ENCODE measurements around the gene FRMD1.

FRMD1 gene

GRCh38 chr6:168070804-168071203 lies 8.2 kb downstream of the FRMD1 start:
- Histone ChIP-seq H3K4me3 (ENCODE audit: severe bottlenecking) (no peak overlapping the region), H3K9me3 (ENCODE audit: severe bottlenecking) (no peaks in the 10 kb centered on the region), H3K27ac (ENCODE audit: poor library complexity, severe bottlenecking) (no peak overlapping the region), H3K27me3 (ENCODE audit: insufficient read depth, poor library complexity, severe bottlenecking) (no peaks in the 10 kb centered on the region), H3K36me3 (ENCODE audit: low read depth) (no peaks in the 10 kb centered on the region), H3K4me1 (ENCODE audit: insufficient read depth, poor library complexity, severe bottlenecking) (no peaks in the 10 kb centered on the region)
- TF ChIP-seq CTCF (IDR thresholded peaks at IDR 0.05; ENCODE audit: poor library complexity, severe bottlenecking): no peak
- ATAC-seq (ENCODE audit: low read depth) (no peak; the same call in 2 of the 3 replicates), DNase-seq (ENCODE audit: low spot score) (no peak)

DNA sequence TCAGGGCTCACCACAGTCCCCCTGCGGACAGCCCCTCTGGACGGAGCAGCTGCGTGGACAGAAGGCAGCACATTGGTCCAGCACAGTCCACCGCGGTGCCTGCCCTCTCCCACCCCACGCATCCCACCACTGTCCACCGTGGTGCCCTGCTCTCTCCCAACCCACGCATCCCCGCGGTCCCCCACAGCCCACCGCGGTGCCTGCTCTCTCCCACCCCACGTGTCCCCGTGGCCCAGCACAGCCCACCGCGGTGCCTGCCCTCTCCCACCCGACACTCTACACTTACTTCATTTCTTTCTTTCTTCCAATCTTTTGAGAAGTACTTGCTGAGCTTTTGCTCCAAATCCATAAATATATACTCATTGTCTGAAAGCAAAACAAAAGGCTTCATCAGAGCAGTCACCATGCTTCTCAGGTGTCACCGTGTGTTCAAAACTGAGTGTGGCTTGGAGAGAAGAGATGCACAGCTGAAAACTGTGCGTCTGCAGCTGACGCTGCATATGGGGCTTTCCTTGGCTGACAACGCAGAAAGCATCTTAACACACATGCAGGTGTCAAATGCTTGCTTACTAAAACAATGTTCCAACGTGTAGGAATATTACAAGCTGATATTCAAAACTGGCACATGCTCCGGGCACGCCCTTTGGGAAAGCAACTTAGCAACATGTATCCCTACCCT lies 11.8 kb downstream of the FRMD1 start:
- Histone ChIP-seq H3K9me3 (ENCODE audit: severe bottlenecking) (no peaks in the 10 kb centered on the region), H3K36me3 (ENCODE audit: low read depth) (no peaks in the 10 kb centered on the region), H3K27me3 (ENCODE audit: insufficient read depth, poor library complexity, severe bottlenecking) (no peaks in the 10 kb centered on the region), H3K4me1 (ENCODE audit: insufficient read depth, poor library complexity, severe bottlenecking) (no peaks in the 10 kb centered on the region), H3K4me3 (ENCODE audit: severe bottlenecking) (no peak overlapping the region), H3K27ac (ENCODE audit: poor library complexity, severe bottlenecking) (no peak overlapping the region)
- no peak for DNase-seq (ENCODE audit: low spot score)
- ATAC-seq (ENCODE audit: low read depth): no peak
- TF ChIP-seq CTCF (IDR thresholded peaks at IDR 0.05; ENCODE audit: poor library complexity, severe bottlenecking): no peak

- Histone ChIP-seq H3K27me3 (ENCODE audit: insufficient read depth, poor library complexity, severe bottlenecking) (no peaks in the 10 kb centered on the region), H3K27ac (ENCODE audit: poor library complexity, severe bottlenecking) (no peak overlapping the region), H3K36me3 (ENCODE audit: low read depth) (no peaks in the 10 kb centered on the region), H3K4me1 (ENCODE audit: insufficient read depth, poor library complexity, severe bottlenecking) (no peaks in the 10 kb centered on the region), H3K4me3 (ENCODE audit: severe bottlenecking) (no peak overlapping the region), H3K9me3 (ENCODE audit: severe bottlenecking) (no peaks in the 10 kb centered on the region)
- DNase-seq (ENCODE audit: low spot score): no peak
- no peak for TF ChIP-seq CTCF (IDR thresholded peaks at IDR 0.05; ENCODE audit: poor library complexity, severe bottlenecking)
- no peak for ATAC-seq (ENCODE audit: low read depth)
Measured at GRCh38 chr6:168064226-168064807, 14.7 kb downstream of the FRMD1 start.

DNA sequence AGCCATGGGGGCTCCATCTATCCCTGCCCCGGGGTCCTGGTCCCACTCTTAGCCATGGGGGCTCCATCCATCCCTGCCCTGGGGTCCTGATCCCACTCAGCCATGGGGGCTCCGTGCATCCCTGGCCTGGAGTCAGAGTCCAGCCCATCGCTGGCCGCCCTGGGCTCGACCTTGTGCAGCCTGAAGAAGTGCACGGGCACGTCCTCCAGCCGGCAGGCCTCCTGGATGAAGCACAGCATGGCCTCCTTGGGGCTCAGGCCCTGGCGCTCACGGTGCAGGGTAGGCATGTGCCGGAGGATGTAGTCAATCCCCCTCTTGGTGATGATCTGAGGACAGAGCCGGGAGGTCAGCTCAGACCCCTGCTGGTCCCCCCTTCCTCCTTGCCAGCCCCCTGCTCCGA lies 15.6 kb downstream of the FRMD1 start:
- ATAC-seq (ENCODE audit: low read depth): no peak
- Histone ChIP-seq H3K4me1 (ENCODE audit: insufficient read depth, poor library complexity, severe bottlenecking) (no peaks in the 10 kb centered on the region), H3K9me3 (ENCODE audit: severe bottlenecking) (no peaks in the 10 kb centered on the region), H3K27ac (ENCODE audit: poor library complexity, severe bottlenecking) (no peak overlapping the region), H3K36me3 (ENCODE audit: low read depth) (no peaks in the 10 kb centered on the region), H3K4me3 (ENCODE audit: severe bottlenecking) (no peak overlapping the region), H3K27me3 (ENCODE audit: insufficient read depth, poor library complexity, severe bottlenecking) (no peaks in the 10 kb centered on the region)
- no peak for TF ChIP-seq CTCF (IDR thresholded peaks at IDR 0.05; ENCODE audit: poor library complexity, severe bottlenecking)
- no peak for DNase-seq (ENCODE audit: low spot score)

Measured in RWPE2 (cell line).